GM18520 (cell line): ENCODE results near the gene HPSE.

ENCODE experiments used
- ATAC-seq: cut with Tn5 transposase; IDR thresholded peaks from one replicate; pipeline ENCODE4 v1.9.1; 2021; ENCODE audit not compliant: unreplicated experiment

The HPSE gene

GRCh38 chr4:83250687-83251446 is 83.8 kb downstream of the HPSE start:
- no peak for ATAC-seq

GRCh38 chr4:83248486-83248885 is 86.2 kb downstream of the HPSE start:
- ATAC-seq = no peak

DNA sequence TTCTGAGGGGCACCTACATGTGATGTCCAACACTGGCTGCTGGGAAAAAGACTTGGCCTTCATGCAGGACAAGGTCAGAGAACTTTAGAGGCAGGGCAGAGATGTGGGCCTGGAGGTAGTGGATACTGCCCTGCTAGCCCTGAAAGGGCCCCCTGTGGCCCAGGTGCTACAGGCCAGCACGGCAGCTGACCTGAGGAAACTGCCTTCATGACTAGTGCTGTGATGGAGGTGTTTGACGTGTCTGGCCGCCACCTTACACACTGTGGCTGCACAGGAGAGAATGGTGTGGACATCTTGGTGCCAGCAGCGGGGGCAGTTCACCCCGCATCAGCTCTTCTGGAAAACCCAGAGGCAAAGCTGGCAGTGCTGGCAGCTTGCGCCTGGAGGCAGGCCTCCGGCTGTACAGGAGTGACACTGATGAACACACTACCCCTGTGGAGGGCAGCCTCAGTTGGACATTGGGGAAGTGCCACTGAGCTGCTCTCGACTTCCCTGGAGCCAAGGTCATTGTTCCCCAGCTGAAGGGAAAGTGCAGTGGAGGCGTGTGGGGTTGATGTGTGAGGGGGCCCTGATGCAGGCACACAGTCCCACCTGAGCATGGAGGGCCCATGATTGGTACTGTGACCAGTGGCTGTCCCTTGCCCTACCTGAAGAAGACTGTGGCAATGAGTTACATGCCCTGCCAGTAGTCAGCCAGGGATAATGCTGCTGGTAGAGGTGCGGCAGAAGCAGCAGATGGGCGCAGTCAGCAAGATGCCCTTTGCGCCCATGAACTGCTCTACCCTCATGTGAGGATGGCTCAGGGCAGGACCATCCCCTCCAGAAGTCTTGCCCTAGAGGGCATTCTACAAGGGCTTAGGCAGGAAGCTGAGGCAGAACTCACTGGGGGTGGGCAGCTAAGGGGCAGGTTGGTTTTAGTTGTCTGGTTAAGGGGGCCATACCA is 87.0 kb downstream of the HPSE start:
- ATAC-seq = no peak
